Suprapubic skin (tissue), 4 donors: Measurements from ENCODE around the gene SPPL3. TPM values are rescaled to one million over a fixed set of nuclear protein-coding genes. Genes with fewer than 3 reads are reported as not detected.

Experiments
- DNase-seq, 2 donors: peaks; one replicate each; pipeline ENCODE4 v3.0.0-alpha.2; 2019; ENCODE audit warnings: low spot score in 2 of 2
- H3K27ac ChIP-seq: fragments of 200-600 bp; sonication (generic); one replicate; pipeline ENCODE4 v1.5.1; 2019
- H3K27me3 ChIP-seq: fragments of 200-600 bp; sonication (generic); one replicate; pipeline ENCODE4 v1.5.1; 2019
- H3K36me3 ChIP-seq: fragments of 200-600 bp; sonication (generic); one replicate; pipeline ENCODE4 v1.5.1; 2019
- H3K4me1 ChIP-seq: fragments of 200-600 bp; sonication (generic); one replicate; pipeline ENCODE4 v1.5.1; 2019
- H3K4me3 ChIP-seq: fragments of 200-600 bp; sonication (generic); one replicate; pipeline ENCODE4 v1.5.1; 2019; ENCODE audit warnings: mild to moderate bottlenecking
- H3K9me3 ChIP-seq: fragments of 200-600 bp; sonication (generic); one replicate; pipeline ENCODE4 v1.5.1; 2019
- EP300 ChIP-seq: sonication (generic); formaldehyde crosslinking; IDR thresholded peaks from one replicate; pipeline ENCODE4 v1.6.1; 2017; ENCODE audit warnings: antibody characterized with exemption
- POLR2A ChIP-seq, 2 donors: fragments of 450-650 bp; IDR thresholded peaks; one replicate each; pipeline ENCODE4 v1.6.1; 2017; ENCODE audit warnings: antibody characterized with exemption in 2 of 2, mild to moderate bottlenecking in 2 of 2, moderate library complexity in 2 of 2
- POLR2AphosphoS5 ChIP-seq, 3 donors: sonication (generic); formaldehyde crosslinking; IDR thresholded peaks; one replicate each; pipeline ENCODE4 v1.6.1; 2017; ENCODE audit warnings: antibody characterized with exemption in 3 of 3
- WGBS: methylation state at CpG from one replicate; pipeline ENCODE4 v1.1.5; 2018; 5-methylcytosine and 5-hydroxymethylcytosine counted together
- total RNA-seq, 4 donors: library from RNA; depleted of rRNA; stranded (reverse); fragments of >200 nt; gene quantifications; one replicate each; pipeline ENCODE4 v1.1.0, GENCODE V29; 2016
- TF ChIP-seq, protein P1 (sequence below), 2 donors: fragments of 200-600 bp in 1 of 2; fragments of 450-650 bp in 1 of 2; sonication (generic) in 1 of 2; IDR thresholded peaks; one replicate each; pipeline ENCODE4 v1.5.1; 2016 to 2019; ENCODE audit warnings: antibody characterized with exemption in 2 of 2, mild to moderate bottlenecking in 1 of 2, moderate library complexity in 1 of 2

Gene SPPL3
- total RNA-seq, 4 donors from 2014 or later, result 64.7 to 91.8 (median 70.6) TPM

- DNase-seq, result no peak
- Histone ChIP-seq H3K9me3 (no peaks in the 10 kb centered on the region), H3K27ac (no peak overlapping the region), H3K27me3 (no peaks in the 10 kb centered on the region), H3K4me3 (no peak overlapping the region), H3K4me1 (no peaks in the 10 kb centered on the region), H3K36me3 (peaks cover 20% of the 10 kb centered on the region)
- 83% methylated on average over 21 of the region's 33 CpGs for WGBS
- TF ChIP-seq POLR2AphosphoS5 (IDR thresholded peaks at IDR 0.05), result no peak
- no peak for TF ChIP-seq POLR2A (IDR thresholded peaks at IDR 0.05)
- no peak for TF ChIP-seq EP300
- TF ChIP-seq, protein P1, sequence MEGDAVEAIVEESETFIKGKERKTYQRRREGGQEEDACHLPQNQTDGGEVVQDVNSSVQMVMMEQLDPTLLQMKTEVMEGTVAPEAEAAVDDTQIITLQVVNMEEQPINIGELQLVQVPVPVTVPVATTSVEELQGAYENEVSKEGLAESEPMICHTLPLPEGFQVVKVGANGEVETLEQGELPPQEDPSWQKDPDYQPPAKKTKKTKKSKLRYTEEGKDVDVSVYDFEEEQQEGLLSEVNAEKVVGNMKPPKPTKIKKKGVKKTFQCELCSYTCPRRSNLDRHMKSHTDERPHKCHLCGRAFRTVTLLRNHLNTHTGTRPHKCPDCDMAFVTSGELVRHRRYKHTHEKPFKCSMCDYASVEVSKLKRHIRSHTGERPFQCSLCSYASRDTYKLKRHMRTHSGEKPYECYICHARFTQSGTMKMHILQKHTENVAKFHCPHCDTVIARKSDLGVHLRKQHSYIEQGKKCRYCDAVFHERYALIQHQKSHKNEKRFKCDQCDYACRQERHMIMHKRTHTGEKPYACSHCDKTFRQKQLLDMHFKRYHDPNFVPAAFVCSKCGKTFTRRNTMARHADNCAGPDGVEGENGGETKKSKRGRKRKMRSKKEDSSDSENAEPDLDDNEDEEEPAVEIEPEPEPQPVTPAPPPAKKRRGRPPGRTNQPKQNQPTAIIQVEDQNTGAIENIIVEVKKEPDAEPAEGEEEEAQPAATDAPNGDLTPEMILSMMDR (IDR thresholded peaks at IDR 0.05), result no peak
These were observed 162.4 kb downstream of the SPPL3 start for GRCh38 chr12:120741476-120742421.

GRCh38 chr12:120740871-120741270 lies 163.3 kb downstream of the SPPL3 start:
- WGBS, result no CpG with 5 or more reads among the region's 15 CpGs
- H3K36me3 ChIP-seq, result peaks cover 20% of the 10 kb centered on the region
- H3K9me3 ChIP-seq, result no peaks in the 10 kb centered on the region
- no peaks in the 10 kb centered on the region for H3K27me3 ChIP-seq
- H3K27ac ChIP-seq, result no peak overlapping the region
- no peak for DNase-seq
- TF ChIP-seq EP300, result no peak
- TF ChIP-seq, protein P1 (IDR thresholded peaks at IDR 0.05), result no peak
- TF ChIP-seq POLR2AphosphoS5 (IDR thresholded peaks at IDR 0.05), result no peak
- H3K4me1 ChIP-seq, result no peaks in the 10 kb centered on the region
- H3K4me3 ChIP-seq, result no peak overlapping the region

DNA sequence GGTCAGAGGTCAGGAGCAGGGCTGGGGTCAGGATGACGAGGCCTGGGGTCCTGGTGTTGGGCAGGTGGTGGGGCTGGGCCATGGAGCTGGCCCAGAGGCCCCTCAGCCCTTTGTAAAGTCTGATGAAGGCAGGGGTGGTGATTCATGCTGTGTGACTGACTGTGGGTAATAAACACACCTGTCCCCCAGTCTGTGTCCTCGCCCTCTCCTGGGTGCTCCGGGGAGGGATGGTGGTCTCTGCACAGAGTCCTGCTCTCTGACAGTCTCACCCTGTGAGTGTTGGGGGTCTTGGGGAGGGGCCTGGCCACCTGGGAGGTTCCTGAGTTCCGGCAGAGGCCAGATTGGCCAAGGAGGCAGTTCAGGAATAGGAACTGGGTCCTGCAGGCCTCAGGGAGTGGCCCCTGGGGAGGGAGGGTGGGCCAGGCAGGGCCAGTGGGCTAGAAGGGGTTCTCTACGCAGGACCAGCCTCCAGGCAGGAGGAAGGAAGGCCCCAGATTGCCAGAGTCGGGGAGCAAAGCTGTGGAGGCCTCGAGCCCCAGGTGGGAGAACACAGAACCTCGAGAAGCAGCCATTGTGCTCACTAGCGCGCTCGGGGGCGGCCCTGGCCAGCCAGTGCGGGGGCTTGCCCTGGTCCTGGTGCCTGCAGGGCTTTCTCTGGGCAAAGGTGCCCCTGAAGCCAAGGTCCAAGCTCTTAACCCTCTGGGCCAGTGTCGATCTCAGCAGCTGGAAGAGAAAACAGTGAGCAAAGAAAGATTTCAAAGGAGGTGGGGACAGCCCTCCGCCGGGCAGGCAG lies 164.1 kb downstream of the SPPL3 start:
- TF ChIP-seq, protein P1 (IDR thresholded peaks at IDR 0.05), result no peak
- TF ChIP-seq EP300 (no peak), POLR2AphosphoS5 (IDR thresholded peaks at IDR 0.05) (no peak), POLR2A (IDR thresholded peaks at IDR 0.05) (no peak)
- Histone ChIP-seq H3K27ac (no peak overlapping the region), H3K27me3 (no peaks in the 10 kb centered on the region), H3K4me3 (no peak overlapping the region), H3K4me1 (no peaks in the 10 kb centered on the region), H3K36me3 (peaks cover 20% of the 10 kb centered on the region), H3K9me3 (no peaks in the 10 kb centered on the region)
- no peak for DNase-seq
- 85% methylated on average over 15 of the region's 16 CpGs for WGBS

GRCh38 chr12:120739031-120739762 lies 165.0 kb downstream of the SPPL3 start:
- TF ChIP-seq POLR2AphosphoS5 (IDR thresholded peaks at IDR 0.05) (no peak), POLR2A (IDR thresholded peaks at IDR 0.05) (no peak), EP300 (no peak)
- TF ChIP-seq, protein P1 (IDR thresholded peaks at IDR 0.05), result no peak
- H3K4me3 ChIP-seq, result no peak overlapping the region
- 97% methylated on average over 19 of the region's 38 CpGs for WGBS
- no peak overlapping the region for H3K27ac ChIP-seq
- no peaks in the 10 kb centered on the region for H3K9me3 ChIP-seq
- H3K27me3 ChIP-seq, result no peaks in the 10 kb centered on the region
- no peaks in the 10 kb centered on the region for H3K4me1 ChIP-seq
- DNase-seq, result no peak
- peaks cover 20% of the 10 kb centered on the region for H3K36me3 ChIP-seq
